A673 (cell line): ENCODE results near the gene B4GALNT1. TPM values are rescaled to one million over a fixed set of nuclear protein-coding genes. Genes with fewer than 3 reads are reported as not detected.

ENCODE experiments used
- BruUV-seq: library from RNA; stranded (reverse); fragments of 400-500 nt; replicated peaks from 2 replicates; lab custom pipeline; 2021; lab: Mats Ljungman, UMichigan
- CTCF ChIA-PET: fragments of 300-600 bp; sonication (Branson Sonifier 250); formaldehyde crosslinking; loops from one replicate; lab custom pipeline; 2022; ENCODE audit warnings: antibody characterized with exemption; lab: Charles Lee
- POLR2A ChIA-PET: fragments of 300-600 bp; sonication (Branson Sonifier 250); formaldehyde crosslinking; loops from one replicate; lab custom pipeline; 2022; ENCODE audit warnings: antibody characterized with exemption; ENCODE audit not compliant: low non-redundant PET; lab: Charles Lee
- DNase-seq: peaks from one replicate; pipeline ENCODE4 v3.0.0-alpha.2; 2015; ENCODE audit warnings: low spot score
- H3K27ac ChIP-seq: fragments of 200-600 bp; sonication (generic); 2 replicates; pipeline ENCODE4 v1.5.1; 2016; ENCODE audit warnings: mixed run types, low read depth, mild to moderate bottlenecking, mixed read lengths, antibody characterized with exemption, low read length; ENCODE audit not compliant: poor library complexity, severe bottlenecking
- H3K27me3 ChIP-seq: fragments of 200-600 bp; sonication (generic); replicated peaks from 2 replicates; pipeline ENCODE4 v1.6.1; 2017; ENCODE audit warnings: mixed run types, low read depth, mild to moderate bottlenecking, mixed read lengths, antibody characterized with exemption, low read length; ENCODE audit not compliant: insufficient read depth, poor library complexity
- H3K36me3 ChIP-seq: fragments of 200-600 bp; sonication (generic); 2 replicates; pipeline ENCODE4 v1.6.1; 2016; ENCODE audit warnings: mixed run types, mild to moderate bottlenecking, mixed read lengths, antibody characterized with exemption, low read length; ENCODE audit not compliant: insufficient read depth, poor library complexity, severe bottlenecking
- H3K4me1 ChIP-seq: fragments of 200-600 bp; sonication (generic); 2 replicates; pipeline ENCODE4 v1.6.1; 2017; ENCODE audit warnings: mixed run types, mild to moderate bottlenecking, mixed read lengths, antibody characterized with exemption, low read length; ENCODE audit not compliant: insufficient read depth, poor library complexity, severe bottlenecking
- H3K4me3 ChIP-seq: fragments of 200-600 bp; sonication (generic); 2 replicates; pipeline ENCODE4 v1.5.1; 2016; ENCODE audit warnings: low read depth, mixed run types, mild to moderate bottlenecking, mixed read lengths, low read length; ENCODE audit not compliant: poor library complexity, severe bottlenecking
- H3K9me3 ChIP-seq: fragments of 200-600 bp; sonication (generic); 2 replicates; pipeline ENCODE4 v1.6.1; 2016; ENCODE audit warnings: mixed run types, low read depth, mild to moderate bottlenecking, mixed read lengths, antibody characterized with exemption, low read length; ENCODE audit not compliant: poor library complexity, severe bottlenecking
- EZH2 ChIP-seq: fragments of 200-600 bp; sonication (generic); IDR thresholded peaks from 2 replicates; pipeline ENCODE4 v1.6.1; 2017; ENCODE audit warnings: borderline replicate concordance, low read depth, mild to moderate bottlenecking, mixed read lengths, antibody characterized with exemption, low read length; ENCODE audit not compliant: poor library complexity, severe bottlenecking
- intact Hi-C: fragments of 100-400 bp; cut with micrococcal nuclease; formaldehyde crosslinking; loops from one replicate; pipeline ENCODE4 v1.10.0; 2022; ENCODE audit not compliant: unreplicated experiment
- total RNA-seq: library from RNA; stranded (reverse); gene quantifications from 2 replicates; pipeline ENCODE4 v1.2.3, GENCODE V29; 2021
- TF ChIP-seq, protein P1 (sequence below): fragments of 300-800, 200-600 bp; sonication (generic); conservative IDR thresholded peaks from 2 replicates; pipeline ENCODE4 v1.5.1; 2017; ENCODE audit warnings: low read depth, mild to moderate bottlenecking, antibody characterized with exemption, low read length, moderate library complexity, mixed read lengths

The B4GALNT1 gene
- total RNA-seq, 1 experiment from 2014 or later = 34.5 TPM

DNA sequence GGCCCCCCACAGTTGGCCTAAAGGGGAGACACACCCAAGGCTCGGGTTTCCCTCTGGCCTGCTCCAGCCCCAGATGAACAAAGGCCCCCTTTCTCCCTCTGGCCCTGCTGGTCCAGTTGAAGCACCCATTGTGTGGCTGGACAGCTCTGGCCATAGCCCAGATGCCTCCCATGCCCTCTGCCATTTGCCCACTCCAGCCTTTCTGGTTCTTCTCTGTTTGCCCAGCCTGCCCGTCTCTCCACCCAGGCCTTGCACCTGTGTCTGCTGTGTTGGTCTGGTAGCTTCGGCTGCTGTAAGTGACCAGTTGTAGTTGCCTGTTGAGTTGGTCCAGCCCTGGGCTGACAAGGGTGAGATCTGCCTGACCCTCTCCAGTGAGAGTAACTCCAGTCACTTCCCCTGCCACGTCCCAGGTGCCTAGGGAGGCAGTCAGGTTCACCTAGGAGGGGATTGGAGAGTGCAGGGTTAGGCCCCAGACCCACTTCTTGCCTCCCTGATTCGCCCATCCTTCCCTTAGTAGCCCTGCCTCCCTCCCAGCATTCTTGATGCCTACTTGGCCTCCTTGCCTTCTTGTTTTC lies 3.0 kb downstream of the B4GALNT1 start:
- no peak for DNase-seq
- Histone ChIP-seq H3K27me3 (no peaks in the 10 kb centered on the region), H3K36me3 (peaks cover 21% of the 10 kb centered on the region), H3K4me3 (no peak overlapping the region), H3K4me1 (peaks cover 15% of the 10 kb centered on the region), H3K27ac (no peak overlapping the region), H3K9me3 (no peaks in the 10 kb centered on the region)
- intact Hi-C loops = no loop called here
- no TSS peak for BruUV-seq
- POLR2A ChIA-PET = interaction anchor here (0.7 kb wide), 1 partner anchor 1569 kb away, joined by 3 read pairs; no protein-coding TSS in a partner anchor
- TF ChIP-seq, protein P1, sequence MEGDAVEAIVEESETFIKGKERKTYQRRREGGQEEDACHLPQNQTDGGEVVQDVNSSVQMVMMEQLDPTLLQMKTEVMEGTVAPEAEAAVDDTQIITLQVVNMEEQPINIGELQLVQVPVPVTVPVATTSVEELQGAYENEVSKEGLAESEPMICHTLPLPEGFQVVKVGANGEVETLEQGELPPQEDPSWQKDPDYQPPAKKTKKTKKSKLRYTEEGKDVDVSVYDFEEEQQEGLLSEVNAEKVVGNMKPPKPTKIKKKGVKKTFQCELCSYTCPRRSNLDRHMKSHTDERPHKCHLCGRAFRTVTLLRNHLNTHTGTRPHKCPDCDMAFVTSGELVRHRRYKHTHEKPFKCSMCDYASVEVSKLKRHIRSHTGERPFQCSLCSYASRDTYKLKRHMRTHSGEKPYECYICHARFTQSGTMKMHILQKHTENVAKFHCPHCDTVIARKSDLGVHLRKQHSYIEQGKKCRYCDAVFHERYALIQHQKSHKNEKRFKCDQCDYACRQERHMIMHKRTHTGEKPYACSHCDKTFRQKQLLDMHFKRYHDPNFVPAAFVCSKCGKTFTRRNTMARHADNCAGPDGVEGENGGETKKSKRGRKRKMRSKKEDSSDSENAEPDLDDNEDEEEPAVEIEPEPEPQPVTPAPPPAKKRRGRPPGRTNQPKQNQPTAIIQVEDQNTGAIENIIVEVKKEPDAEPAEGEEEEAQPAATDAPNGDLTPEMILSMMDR = no peak
- no peak for TF ChIP-seq EZH2
- CTCF ChIA-PET = interaction anchor here (1.7 kb wide), 1 partner anchor 46 kb away, joined by 4 read pairs; no protein-coding TSS in a partner anchor

DNA sequence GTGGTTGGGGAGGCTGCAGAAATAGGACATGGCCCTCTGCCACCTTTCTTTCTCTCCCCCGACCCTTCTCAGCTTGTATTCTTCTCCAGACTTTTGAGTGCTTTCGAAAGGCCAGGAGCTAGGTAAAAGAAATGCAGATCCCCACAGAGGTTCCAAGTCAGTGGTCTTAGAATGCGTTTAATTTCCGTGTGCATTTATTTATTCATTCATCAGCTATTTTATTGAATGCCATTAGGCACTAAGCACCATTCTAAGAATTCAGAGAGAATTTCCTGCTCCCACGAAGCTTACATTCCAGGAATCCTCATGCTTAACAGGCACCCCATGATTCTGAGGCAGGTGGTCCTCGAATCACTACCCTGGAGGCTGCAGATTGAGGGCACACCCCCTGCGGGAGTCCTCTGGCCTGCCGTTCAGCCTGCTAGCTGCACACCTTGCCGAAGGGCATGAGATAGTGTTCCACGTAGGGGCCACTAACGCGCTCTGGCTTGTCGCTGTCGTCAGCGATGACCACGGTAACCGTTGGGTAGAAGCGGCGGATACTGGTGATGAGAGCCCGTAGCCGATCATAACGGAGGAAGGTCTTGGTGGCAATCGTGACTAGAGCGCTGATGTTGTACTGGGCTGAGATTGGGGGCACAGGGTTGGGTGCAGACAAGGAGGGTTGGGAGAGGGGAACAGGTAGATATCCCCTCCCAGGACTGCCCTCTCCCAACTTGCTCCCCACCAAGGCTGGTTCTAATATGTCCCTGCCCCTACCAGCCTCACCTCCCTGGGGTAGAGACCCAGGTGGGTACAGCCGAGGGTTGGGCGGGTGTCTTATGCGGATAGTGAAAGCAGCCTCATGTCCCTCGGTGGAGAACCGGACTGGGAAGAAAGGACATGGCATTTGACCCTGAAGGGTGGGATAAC lies 4.5 kb downstream of the B4GALNT1 start:
- peaks cover 8% of the 10 kb centered on the region for H3K4me1 ChIP-seq
- H3K36me3 ChIP-seq = peaks cover 21% of the 10 kb centered on the region
- intact Hi-C loops = no loop called here
- CTCF ChIA-PET = no interaction called here
- H3K27me3 ChIP-seq = no peaks in the 10 kb centered on the region
- no peak for DNase-seq
- POLR2A ChIA-PET = no interaction called here
- H3K4me3 ChIP-seq = no peak overlapping the region
- no peak overlapping the region for H3K27ac ChIP-seq
- TF ChIP-seq, protein P1 = no peak
- no peak for TF ChIP-seq EZH2
- no peaks in the 10 kb centered on the region for H3K9me3 ChIP-seq
- no TSS peak for BruUV-seq

DNA sequence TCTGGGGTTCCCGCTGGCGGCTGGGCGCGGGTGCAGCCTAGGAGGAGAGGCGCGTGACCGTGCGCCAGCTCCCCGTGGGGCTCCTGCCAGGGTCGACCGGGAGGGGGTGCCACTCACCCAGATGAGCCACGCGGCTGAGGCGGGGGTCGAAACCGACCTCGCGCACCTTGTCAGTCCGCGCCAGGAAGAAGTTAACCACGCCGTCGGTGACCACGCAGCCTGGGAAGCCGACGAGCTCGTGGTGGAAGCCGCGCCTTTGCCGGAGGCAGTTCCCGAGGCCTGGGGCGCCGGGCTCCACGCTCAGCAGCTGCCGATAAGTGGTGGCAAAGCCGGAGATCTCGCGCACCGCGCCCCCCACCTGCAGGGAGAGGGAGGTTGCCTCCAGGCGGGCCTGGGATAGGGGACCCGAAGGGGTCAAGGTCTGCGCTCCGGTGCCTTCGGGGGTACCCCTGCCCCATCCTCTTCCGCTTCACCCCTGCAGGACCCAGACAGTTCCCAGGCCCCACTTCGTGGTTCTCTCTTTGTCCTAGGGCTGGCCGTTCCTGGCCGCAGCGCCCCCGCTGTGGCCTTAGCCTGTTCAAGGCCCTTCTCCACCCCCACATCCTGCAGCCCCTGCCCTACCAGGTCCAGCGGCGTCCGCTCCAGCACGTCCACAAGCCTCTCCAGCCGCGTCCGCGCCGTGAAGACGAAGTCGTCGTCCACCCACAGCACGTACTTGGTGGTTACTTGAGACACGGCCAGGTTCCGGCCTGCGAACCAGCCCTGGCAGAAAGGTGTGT lies 5.3 kb downstream of the B4GALNT1 start:
- ChIA-PET POLR2A (no interaction called here), CTCF (no interaction called here)
- H3K27me3 ChIP-seq = no peaks in the 10 kb centered on the region
- no peaks in the 10 kb centered on the region for H3K9me3 ChIP-seq
- intact Hi-C loops = no loop called here
- peaks cover 21% of the 10 kb centered on the region for H3K36me3 ChIP-seq
- no peak overlapping the region for H3K4me3 ChIP-seq
- TF ChIP-seq, protein P1 = no peak
- no peak for TF ChIP-seq EZH2
- H3K27ac ChIP-seq = no peak overlapping the region
- DNase-seq = no peak
- H3K4me1 ChIP-seq = peaks cover 4% of the 10 kb centered on the region
- BruUV-seq = no TSS peak
